Suprapubic skin (tissue), 4 donors: ENCODE data around the gene DDOST. TPM values are rescaled to one million over a fixed set of nuclear protein-coding genes. Genes with fewer than 3 reads are reported as not detected.

Source experiments
- DNase-seq, 2 donors: peaks; one replicate each; pipeline ENCODE4 v3.0.0-alpha.2; 2019; ENCODE audit warnings: low spot score in 2 of 2
- H3K27ac ChIP-seq: fragments of 200-600 bp; sonication (generic); one replicate; pipeline ENCODE4 v1.5.1; 2019
- H3K27me3 ChIP-seq: fragments of 200-600 bp; sonication (generic); one replicate; pipeline ENCODE4 v1.5.1; 2019
- H3K36me3 ChIP-seq: fragments of 200-600 bp; sonication (generic); one replicate; pipeline ENCODE4 v1.5.1; 2019
- H3K4me1 ChIP-seq: fragments of 200-600 bp; sonication (generic); one replicate; pipeline ENCODE4 v1.5.1; 2019
- H3K4me3 ChIP-seq: fragments of 200-600 bp; sonication (generic); one replicate; pipeline ENCODE4 v1.5.1; 2019; ENCODE audit warnings: mild to moderate bottlenecking
- H3K9me3 ChIP-seq: fragments of 200-600 bp; sonication (generic); one replicate; pipeline ENCODE4 v1.5.1; 2019
- CTCF ChIP-seq, 2 donors: fragments of 200-600 bp in 1 of 2; fragments of 450-650 bp in 1 of 2; sonication (generic) in 1 of 2; IDR thresholded peaks; one replicate each; pipeline ENCODE4 v1.5.1; 2016 to 2019; ENCODE audit warnings: antibody characterized with exemption in 2 of 2, mild to moderate bottlenecking in 1 of 2, moderate library complexity in 1 of 2
- EP300 ChIP-seq: sonication (generic); formaldehyde crosslinking; IDR thresholded peaks from one replicate; pipeline ENCODE4 v1.6.1; 2017; ENCODE audit warnings: antibody characterized with exemption
- POLR2A ChIP-seq, 2 donors: fragments of 450-650 bp; IDR thresholded peaks; one replicate each; pipeline ENCODE4 v1.6.1; 2017; ENCODE audit warnings: antibody characterized with exemption in 2 of 2, mild to moderate bottlenecking in 2 of 2, moderate library complexity in 2 of 2
- POLR2AphosphoS5 ChIP-seq, 3 donors: sonication (generic); formaldehyde crosslinking; IDR thresholded peaks; one replicate each; pipeline ENCODE4 v1.6.1; 2017; ENCODE audit warnings: antibody characterized with exemption in 3 of 3
- WGBS: methylation state at CpG from one replicate; pipeline ENCODE4 v1.1.5; 2018; 5-methylcytosine and 5-hydroxymethylcytosine counted together
- total RNA-seq, 4 donors: library from RNA; depleted of rRNA; stranded (reverse); fragments of >200 nt; gene quantifications; one replicate each; pipeline ENCODE4 v1.1.0, GENCODE V29; 2016

Gene DDOST
- total RNA-seq, 4 donors from 2014 or later = 75.9 to 143 (median 125) TPM

DNA sequence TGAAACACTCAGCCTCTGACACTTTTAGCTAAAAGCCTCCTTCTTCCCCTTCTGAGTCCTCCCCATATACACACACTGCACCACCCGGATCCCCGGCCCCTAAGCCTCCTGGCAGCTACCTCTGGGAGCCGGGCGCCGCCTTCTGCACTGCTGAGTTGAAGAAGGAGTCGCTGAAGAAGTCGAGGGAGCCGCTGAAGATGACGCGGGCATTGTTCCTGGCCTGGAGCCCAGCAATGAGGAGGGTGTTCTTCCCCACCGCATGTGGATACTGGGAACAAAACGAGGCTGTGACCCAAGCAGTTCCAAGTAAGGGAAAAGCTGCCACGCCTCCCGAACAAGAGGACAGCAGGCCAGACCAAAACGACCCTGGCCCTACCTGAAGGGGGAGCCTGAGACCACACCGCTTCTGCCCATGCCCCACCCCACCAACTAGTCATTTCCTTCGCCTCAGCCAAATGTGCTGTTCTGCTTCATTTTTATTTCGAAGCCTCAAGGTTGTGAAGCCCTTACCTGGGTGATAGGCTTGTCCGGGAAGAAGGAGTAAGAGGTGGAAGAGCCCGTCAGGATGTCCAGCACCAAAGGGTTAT is 7.0 kb downstream of the DDOST start:
- Histone ChIP-seq H3K27me3 (no peaks in the 10 kb centered on the region), H3K4me3 (no peak overlapping the region), H3K4me1 (peaks cover 3% of the 10 kb centered on the region), H3K9me3 (no peaks in the 10 kb centered on the region), H3K36me3 (peaks cover 90% of the 10 kb centered on the region), H3K27ac (no peak overlapping the region)
- WGBS = 75% methylated on average over 20 of the region's 20 CpGs
- no peak for DNase-seq
- TF ChIP-seq POLR2A (IDR thresholded peaks at IDR 0.05) (no peak), CTCF (IDR thresholded peaks at IDR 0.05) (no peak), EP300 (no peak), POLR2AphosphoS5 (IDR thresholded peaks at IDR 0.05) (no peak)

- H3K4me1 ChIP-seq = no peaks in the 10 kb centered on the region
- 97% methylated on average over 15 of the region's 15 CpGs for WGBS
- H3K9me3 ChIP-seq = no peaks in the 10 kb centered on the region
- H3K27ac ChIP-seq = no peak overlapping the region
- no peak for DNase-seq
- peaks cover 97% of the 10 kb centered on the region for H3K36me3 ChIP-seq
- no peaks in the 10 kb centered on the region for H3K27me3 ChIP-seq
- no peak for TF ChIP-seq POLR2A (IDR thresholded peaks at IDR 0.05)
- no peak for TF ChIP-seq EP300
- no peak overlapping the region for H3K4me3 ChIP-seq
Observed at GRCh38 chr1:20652300-20652699, 8.9 kb downstream of the DDOST start.

- Histone ChIP-seq H3K9me3 (no peaks in the 10 kb centered on the region), H3K27me3 (no peaks in the 10 kb centered on the region), H3K27ac (no peak overlapping the region), H3K36me3 (peaks cover 87% of the 10 kb centered on the region), H3K4me1 (no peaks in the 10 kb centered on the region), H3K4me3 (no peak overlapping the region)
- 87% methylated on average over 7 of the region's 15 CpGs for WGBS
- no peak for DNase-seq
- TF ChIP-seq POLR2AphosphoS5 (IDR thresholded peaks at IDR 0.05) (no peak), EP300 (no peak), POLR2A (IDR thresholded peaks at IDR 0.05) (no peak), CTCF (IDR thresholded peaks at IDR 0.05) (no peak)
Observed at GRCh38 chr1:20648946-20649345, 12.2 kb downstream of the DDOST start.

- Histone ChIP-seq H3K4me1 (no peaks in the 10 kb centered on the region), H3K36me3 (peaks cover 87% of the 10 kb centered on the region), H3K27ac (no peak overlapping the region), H3K9me3 (no peaks in the 10 kb centered on the region), H3K4me3 (no peak overlapping the region), H3K27me3 (no peaks in the 10 kb centered on the region)
- TF ChIP-seq CTCF (IDR thresholded peaks at IDR 0.05) (no peak), POLR2AphosphoS5 (IDR thresholded peaks at IDR 0.05) (no peak), POLR2A (IDR thresholded peaks at IDR 0.05) (no peak), EP300 (no peak)
- DNase-seq = no peak
- 91% methylated on average over 3 of the region's 13 CpGs for WGBS
Observed at GRCh38 chr1:20648438-20648837, 12.7 kb downstream of the DDOST start.

- no peak for DNase-seq
- no peak for TF ChIP-seq POLR2AphosphoS5 (IDR thresholded peaks at IDR 0.05)
- no peak for TF ChIP-seq CTCF (IDR thresholded peaks at IDR 0.05)
- no peak for TF ChIP-seq POLR2A (IDR thresholded peaks at IDR 0.05)
- TF ChIP-seq EP300 = no peak
- H3K9me3 ChIP-seq = no peaks in the 10 kb centered on the region
- peaks cover 83% of the 10 kb centered on the region for H3K36me3 ChIP-seq
- WGBS = 80% methylated on average over 14 of the region's 14 CpGs
- H3K4me3 ChIP-seq = no peak overlapping the region
- no peak overlapping the region for H3K27ac ChIP-seq
- H3K27me3 ChIP-seq = no peaks in the 10 kb centered on the region
- no peaks in the 10 kb centered on the region for H3K4me1 ChIP-seq
Observed at GRCh38 chr1:20645414-20645813, 15.8 kb downstream of the DDOST start.

- TF ChIP-seq CTCF (IDR thresholded peaks at IDR 0.05) (no peak), POLR2AphosphoS5 (IDR thresholded peaks at IDR 0.05) (no peak), POLR2A (IDR thresholded peaks at IDR 0.05) (no peak), EP300 (no peak)
- Histone ChIP-seq H3K36me3 (peaks cover 83% of the 10 kb centered on the region), H3K27me3 (no peaks in the 10 kb centered on the region), H3K9me3 (no peaks in the 10 kb centered on the region), H3K4me3 (no peak overlapping the region), H3K27ac (no peak overlapping the region), H3K4me1 (no peaks in the 10 kb centered on the region)
- DNase-seq = no peak
- 89% methylated on average over 13 of the region's 13 CpGs for WGBS
Observed at GRCh38 chr1:20644416-20644815, 16.8 kb downstream of the DDOST start.
